ENCODE data around the gene TMOD3.
"Not testable (repeated sequence)": the region's sequence is repeated elsewhere in the genome, so short reads cannot be mapped to it uniquely, and the experiment has no call there.

The TMOD3 gene

DNA sequence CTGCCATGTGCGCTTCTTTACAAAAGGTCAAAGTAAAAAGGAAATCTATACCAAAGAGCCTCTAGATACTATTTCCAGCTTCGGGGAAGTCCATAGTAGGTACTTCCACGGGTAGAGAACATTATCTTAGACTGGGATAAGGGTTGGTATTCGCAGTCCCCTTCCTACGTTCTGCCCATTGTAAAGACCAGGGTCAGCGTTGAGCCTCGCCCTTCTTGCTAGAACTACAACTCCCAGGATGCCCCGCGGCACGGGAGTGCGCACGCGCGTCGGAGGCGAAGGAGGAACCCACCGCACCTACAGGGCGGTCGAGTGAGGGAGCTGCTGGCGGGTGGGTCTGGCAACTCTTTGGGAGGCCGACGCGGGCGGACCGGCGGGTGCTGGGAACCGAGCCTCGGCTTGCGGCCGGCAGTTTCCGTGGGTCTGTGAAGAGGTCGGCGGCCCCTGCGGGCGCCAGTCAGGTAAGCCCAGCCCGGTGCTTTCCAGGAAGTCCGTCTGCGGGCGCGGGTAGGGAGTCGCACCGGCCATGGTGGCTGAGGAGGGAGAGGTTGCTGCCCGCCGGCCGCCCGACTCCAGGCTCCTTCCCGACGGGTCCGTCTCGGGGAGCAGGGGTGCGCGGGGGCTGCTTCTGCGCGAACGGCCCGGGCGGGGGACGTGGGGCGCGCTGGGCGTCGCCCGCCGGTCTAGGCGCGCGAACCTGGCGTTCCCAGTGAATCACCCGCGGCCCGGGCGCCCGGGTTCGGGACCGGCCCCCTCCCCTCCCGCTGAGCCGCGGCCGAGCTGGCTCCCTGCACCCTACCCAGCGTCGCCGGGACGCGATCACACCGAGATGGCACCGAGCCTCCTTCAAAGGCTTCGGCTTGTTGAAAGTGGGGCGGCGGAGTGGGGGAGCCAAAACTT, at the start of gene TMOD3:
TSS of gene TMOD3 (plus strand) at position 278 of the 900 bp plus-strand sequence. CDS start 33,232 bp downstream, outside the sequence.
- DNase-seq = peak; percentile 83 to 90

GRCh38 chr15:51780636-51781035, 48.8 kb upstream of the TMOD3 start:
- no peak for DNase-seq

DNA sequence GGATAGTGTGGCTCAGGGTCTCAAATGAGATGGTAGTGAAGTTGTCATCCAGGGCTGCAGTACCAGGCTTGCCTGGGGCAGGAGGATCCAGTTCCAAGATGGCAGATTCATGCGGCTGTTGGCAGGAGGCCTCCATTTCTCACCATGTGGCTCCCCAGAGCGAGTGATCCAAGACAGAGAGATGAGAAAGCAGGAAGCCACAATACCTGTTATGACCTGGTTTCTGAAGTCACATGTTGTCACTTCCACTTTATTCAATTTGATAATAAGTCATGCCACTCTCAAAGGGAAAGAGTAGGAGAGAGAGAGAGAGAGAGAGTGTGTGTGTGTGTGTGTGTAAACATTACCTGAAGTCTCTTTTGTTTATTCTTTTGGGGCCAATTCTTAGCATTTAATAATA, 47.9 kb upstream of the TMOD3 start:
- no peak for DNase-seq

DNA sequence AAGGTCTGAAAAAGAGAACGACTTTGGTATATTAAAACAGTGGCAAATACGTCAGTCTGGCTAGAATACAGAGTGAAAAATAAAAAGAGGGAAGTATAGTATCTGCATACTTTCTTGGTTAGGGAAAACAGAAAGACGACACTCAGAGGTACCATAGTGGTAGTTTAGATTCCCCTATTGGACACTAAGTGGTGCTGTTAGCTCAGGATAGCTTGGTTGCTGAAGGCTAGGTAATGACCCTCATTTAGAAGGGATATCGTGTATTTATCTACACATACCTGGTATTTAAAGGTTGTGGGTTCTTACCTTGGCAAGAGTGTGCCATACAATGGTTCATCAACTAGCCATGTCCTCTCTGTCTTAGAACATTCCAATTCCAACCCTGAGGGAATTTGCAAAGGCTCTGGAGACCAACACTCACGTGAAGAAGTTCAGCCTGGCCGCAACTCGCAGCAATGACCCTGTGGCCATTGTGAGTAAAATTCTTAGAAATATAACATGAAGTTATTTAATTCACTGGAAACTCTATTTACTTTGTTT, 47.0 kb upstream of the TMOD3 start:
- DNase-seq = no peak

- DNase-seq = no peak
Observed at GRCh38 chr15:51783967-51784366, 45.5 kb upstream of the TMOD3 start.

GRCh38 chr15:51787130-51787529, 42.3 kb upstream of the TMOD3 start:
- DNase-seq = not testable (repeated sequence)

DNA sequence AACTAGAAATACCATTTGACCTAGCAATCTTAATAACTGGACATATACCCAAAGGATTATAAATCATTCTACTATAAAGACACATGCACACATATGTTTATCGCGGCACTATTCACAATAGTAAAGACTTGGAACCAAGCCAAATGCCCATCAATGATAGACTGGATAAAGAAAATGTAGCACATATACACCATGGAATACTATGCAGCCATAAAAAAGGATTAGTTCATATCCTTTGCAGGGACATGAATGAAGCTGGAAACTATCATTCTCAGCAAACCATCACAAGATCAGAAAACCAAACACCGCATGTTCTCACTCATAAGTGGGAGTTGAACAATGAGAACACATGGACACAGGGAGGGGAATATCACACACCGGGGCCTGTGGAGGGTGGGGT, 37.0 kb upstream of the TMOD3 start:
- DNase-seq = not testable (repeated sequence)

DNA sequence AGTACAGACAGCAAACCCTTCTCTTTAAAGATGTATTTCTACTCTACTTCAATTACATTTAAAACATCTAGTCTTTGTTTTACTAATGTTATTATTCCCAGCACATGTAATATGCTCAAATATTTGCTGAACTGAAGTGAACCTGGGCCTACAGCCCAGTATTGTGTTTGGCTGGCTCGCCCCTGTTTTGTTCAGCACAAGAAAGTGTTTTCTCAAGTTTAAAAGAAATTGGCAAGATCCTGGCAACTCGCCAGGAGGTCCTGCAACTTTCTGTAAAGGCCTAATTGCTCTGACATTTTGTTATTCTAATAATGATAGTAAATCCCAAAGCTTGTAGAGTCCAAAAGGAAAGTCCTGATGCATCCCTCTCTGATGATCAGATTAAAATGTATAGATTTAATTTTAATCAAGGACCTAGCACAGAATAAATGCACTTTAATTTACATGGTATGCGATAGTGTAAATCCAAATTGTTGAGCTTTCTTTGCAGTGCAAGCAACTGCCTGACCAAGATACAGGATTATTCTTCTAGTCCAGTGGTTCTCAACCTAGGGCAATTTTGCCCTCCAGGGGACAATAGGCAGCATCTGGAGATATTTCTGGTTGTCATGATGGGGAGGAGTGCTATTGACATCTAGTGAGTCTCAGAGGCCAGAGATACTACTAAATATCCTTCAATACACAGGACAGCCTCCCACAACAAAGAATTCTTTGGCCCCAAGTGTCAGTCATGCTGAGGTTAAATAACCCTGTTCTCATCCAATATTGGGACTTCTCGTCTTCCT, 35.7 kb upstream of the TMOD3 start:
- DNase-seq = no peak

DNA sequence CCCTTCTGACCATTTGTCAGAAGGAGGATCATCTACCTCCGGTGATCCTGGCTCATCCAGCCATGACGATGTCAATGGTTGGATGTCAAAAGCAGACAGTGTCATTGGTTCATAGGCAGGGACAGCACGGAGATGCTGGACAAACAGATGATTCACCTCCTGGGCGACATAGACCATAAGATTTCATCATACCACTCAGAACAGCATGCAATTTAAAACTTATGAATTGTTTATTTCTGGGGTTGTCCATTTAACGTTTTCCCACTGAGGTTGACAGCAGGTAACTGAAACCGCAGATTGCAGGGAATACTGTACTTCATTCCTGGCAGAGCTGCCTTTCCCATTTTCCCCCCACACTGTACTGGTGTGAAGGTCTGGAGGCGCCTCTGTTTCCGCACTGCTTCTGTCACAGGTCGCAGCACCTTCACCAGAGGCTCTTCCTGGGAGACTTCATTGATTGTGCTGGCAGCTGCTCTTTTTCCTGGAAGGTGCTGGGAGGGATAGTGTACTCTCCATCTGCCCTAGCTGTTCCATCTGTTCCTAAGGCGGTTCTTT, 32.5 kb upstream of the TMOD3 start:
- DNase-seq = no peak

- DNase-seq = no peak
Observed at GRCh38 chr15:51798281-51798680, 31.2 kb upstream of the TMOD3 start.

DNA sequence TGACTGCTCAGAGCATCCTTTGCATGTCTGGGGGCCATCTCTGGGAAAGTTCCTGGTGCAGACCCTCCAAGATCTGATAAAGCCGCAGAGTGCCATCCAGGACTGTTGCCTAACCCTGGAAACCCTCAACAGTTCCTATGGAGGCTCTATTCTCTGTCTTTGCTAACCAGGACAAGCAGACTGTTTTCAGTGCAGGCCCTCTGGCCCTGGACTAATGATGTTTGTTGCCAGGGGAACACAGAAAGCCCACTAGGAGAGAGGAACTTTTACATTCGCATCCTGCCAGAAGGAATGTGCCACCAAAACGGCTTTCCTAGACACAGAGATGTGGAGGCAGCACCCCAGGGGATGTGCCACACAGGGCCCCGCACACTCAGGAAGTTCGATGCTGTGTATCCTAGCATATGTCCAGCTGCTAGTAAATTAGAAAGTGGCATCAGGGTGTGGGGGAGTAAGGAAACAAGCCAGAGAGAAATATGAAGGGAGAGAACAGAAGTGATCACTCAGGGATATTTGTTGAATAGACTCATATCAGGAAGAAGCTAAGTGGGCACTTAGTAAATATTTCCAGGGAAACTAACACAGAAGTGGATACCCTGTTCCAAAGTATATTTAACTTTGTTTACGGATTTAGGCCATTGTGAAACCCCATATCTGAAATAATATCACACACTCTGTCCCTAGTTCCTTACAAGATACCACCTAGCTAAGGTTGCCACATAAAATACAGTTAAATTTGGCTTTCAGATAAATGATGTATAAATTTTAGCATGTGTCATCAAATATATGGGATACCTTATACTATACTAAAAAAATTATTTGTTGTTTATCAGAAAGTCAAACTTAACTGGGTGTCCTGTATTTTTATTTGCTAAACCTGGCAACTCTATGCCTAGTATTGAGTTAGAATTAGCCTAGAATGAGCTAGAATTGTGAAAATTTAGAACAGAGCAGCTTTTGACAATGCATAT, 29.9 kb upstream of the TMOD3 start:
- no peak for DNase-seq

DNA sequence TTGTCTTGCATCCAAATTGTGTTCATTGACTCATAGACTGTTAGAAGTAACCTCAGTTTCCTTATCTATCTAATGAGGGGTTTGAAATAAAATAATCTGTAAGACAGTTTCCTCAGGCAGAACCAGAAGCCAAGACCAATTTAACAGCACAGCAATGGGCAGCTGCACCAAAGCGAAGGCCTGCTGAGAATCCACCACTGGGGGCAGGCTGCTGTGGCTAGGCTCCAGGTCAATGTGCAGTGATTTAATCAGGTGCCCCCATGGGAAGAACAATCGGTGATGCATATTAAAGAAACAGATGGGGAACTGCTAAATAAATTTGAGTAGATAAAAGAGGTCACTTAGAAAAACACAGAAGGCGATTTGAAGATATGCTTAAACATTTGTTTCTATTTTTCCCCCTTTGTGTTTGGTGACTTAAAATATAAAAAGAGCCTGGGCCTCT, 28.0 kb upstream of the TMOD3 start:
- no peak for DNase-seq

GRCh38 chr15:51802593-51802992, 26.9 kb upstream of the TMOD3 start:
- DNase-seq = no peak

GRCh38 chr15:51803965-51804364, 25.5 kb upstream of the TMOD3 start:
- no peak for DNase-seq

GRCh38 chr15:51806123-51806522, 23.3 kb upstream of the TMOD3 start:
- DNase-seq = no peak

DNA sequence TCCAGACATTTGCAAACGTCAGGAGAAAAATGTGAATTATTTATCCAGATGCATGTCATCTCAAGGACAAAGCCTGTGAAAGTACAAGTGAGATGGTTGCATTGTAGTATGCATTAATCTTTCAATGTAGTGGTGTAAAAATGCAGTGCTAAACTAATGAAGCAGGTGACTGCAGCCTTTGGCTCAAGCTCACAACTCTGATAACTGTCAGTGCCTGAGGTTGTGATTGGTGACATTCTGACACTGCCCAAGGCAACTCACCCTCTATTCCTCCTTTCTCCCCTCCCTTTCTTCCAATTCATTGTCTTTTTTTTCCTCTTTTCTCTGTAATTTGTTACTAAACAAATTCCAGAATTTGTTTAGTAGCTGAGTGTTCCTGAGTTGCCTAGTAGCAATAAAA, 20.0 kb upstream of the TMOD3 start:
- DNase-seq = no peak

DNA sequence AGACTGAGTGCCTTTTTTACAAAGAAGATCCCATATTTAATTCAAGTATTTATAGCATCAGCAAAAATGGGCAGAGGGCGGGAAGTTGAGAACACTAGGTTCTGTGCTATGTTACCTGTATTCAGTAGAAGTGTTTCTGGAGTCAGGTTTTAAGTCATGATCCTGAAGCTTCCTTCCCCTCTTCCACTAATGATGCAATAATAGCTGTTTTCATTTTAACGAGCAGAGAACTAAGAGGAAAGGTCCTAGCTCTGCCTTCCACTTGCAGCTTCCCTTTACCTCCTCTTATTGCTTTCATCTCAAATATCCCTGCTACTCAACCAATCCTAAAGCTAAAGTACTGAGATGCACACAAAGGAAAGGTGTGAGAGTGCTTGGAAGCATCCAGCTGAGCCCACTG, 16.9 kb upstream of the TMOD3 start:
- DNase-seq = no peak

DNA sequence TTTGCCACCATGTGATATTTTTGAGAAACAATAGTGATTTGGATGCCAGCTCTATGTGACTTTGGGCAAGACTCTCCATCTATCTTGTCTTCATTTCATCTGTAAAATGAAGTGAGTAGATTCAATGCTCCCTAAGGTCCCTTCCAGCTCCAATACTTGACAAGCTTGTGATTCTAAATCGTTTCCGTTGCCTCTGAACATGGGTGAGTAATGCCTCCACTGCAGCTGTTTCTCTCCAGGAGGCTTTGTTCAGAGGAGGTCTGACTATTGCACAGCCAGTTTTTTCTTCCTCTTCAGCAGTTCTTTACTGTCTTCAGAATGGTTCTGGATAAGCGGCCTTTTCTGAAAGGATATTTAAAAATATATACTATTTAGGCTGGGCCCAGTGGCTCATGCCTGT, 14.8 kb upstream of the TMOD3 start:
- DNase-seq = no peak

- DNase-seq = no peak
Observed at GRCh38 chr15:51816611-51817010, 12.8 kb upstream of the TMOD3 start.

DNA sequence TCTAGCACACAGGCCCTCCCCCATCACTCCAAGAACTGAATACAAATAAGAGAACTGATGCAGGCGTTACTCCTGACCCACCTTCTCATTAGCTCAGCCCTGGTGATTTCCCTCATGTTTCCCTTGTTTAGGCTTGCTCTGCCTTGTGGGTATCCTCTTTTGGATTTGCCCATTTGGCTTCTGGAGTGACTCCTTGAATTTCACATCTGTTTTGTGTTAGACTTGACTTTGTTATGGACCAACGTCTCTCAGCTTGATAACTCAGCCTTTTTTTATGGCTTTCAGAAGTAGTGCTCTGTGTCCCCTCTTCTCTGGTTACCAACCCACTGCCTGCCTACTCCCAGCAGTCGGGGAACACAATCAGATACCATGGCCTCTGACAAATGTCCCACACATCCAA, 11.3 kb upstream of the TMOD3 start:
- DNase-seq = no peak

DNA sequence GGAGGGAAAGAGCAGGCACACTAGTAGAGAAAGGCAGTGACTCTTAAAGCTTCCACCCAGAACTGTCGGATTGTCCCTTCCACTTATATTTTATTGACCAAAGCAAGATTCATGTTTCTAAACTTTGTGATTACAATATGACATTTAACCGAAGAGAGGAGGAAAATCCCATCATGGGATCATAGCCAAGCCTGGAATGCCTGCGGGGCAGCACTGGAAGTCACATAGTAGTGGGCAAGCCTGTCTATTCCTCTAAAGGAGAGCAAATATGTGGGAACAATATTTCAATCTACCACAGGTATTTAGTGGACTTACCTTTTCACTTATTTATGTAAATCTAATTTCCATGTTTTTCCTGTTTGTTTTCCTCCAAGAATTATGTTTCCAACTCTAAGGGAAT, 3.8 kb upstream of the TMOD3 start:
- DNase-seq = no peak
